Brain microvascular endothelial cell (primary cell): ENCODE measurements around the gene KIAA0753.
"Not testable (repeated sequence)": the region's sequence is repeated elsewhere in the genome, so short reads cannot be mapped to it uniquely, and the experiment has no call there.

Source experiments
- DNase-seq: peaks from one replicate; pipeline ENCODE4 v3.0.0-alpha.2; 2020
- H3K27ac ChIP-seq: fragments of 250-450 bp; sonication (Bioruptor Pico); 2 replicates; pipeline ENCODE4 v1.5.1; 2020; ENCODE audit warnings: mild to moderate bottlenecking, moderate library complexity
- H3K27me3 ChIP-seq: fragments of 250-450 bp; sonication (Bioruptor Pico); replicated peaks from 2 replicates; pipeline ENCODE4 v1.5.1; 2020; ENCODE audit warnings: mild to moderate bottlenecking
- H3K36me3 ChIP-seq: fragments of 250-450 bp; sonication (Bioruptor Pico); replicated peaks from 2 replicates; pipeline ENCODE4 v1.5.1; 2020; ENCODE audit warnings: mild to moderate bottlenecking
- H3K4me3 ChIP-seq: 2 replicates; pipeline ENCODE4 v1.5.1; 2011; ENCODE audit warnings: low read depth, mild to moderate bottlenecking, control low read depth, low read length, moderate library complexity
- in situ Hi-C: cut with HindIII; loops from 2 replicates; pipeline ENCODE4 v1.10.0; 2017; ENCODE audit warnings: low sequenced_read_pairs, low pct_ligation_motif_present
- TF ChIP-seq, protein P1 (sequence below): IDR thresholded peaks from 2 replicates; pipeline ENCODE4 v1.5.1; 2011; ENCODE audit warnings: low read depth, mild to moderate bottlenecking, moderate library complexity, low read length, control low read depth, inconsistent platforms; ENCODE audit errors: missing control alignments

KIAA0753 gene

DNA sequence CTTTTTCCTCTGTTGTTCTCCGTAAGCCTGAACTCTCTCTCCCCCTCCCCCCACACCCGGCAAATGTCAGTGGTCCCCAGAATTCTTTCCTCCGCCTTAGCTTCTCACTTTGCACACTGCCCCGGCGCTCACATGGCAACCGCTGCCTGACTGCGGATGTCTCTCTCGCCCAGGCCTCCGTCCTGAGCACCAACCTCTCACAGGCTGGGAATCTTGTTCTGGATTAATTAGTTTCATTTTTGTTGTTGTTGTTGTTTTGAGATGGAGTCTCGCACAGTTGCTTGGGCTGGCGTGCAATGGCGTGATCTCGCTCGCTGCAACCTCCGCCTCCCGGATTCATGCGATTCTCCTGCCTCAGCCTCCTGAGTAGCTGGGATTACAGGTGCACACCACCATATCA, 27.7 kb upstream of the KIAA0753 start:
- Histone ChIP-seq H3K4me3 (no peak overlapping the region), H3K27me3 (no peaks in the 10 kb centered on the region), H3K36me3 (no peaks in the 10 kb centered on the region), H3K27ac (no peak overlapping the region)
- in situ Hi-C loops = no loop called here
- TF ChIP-seq, protein P1, sequence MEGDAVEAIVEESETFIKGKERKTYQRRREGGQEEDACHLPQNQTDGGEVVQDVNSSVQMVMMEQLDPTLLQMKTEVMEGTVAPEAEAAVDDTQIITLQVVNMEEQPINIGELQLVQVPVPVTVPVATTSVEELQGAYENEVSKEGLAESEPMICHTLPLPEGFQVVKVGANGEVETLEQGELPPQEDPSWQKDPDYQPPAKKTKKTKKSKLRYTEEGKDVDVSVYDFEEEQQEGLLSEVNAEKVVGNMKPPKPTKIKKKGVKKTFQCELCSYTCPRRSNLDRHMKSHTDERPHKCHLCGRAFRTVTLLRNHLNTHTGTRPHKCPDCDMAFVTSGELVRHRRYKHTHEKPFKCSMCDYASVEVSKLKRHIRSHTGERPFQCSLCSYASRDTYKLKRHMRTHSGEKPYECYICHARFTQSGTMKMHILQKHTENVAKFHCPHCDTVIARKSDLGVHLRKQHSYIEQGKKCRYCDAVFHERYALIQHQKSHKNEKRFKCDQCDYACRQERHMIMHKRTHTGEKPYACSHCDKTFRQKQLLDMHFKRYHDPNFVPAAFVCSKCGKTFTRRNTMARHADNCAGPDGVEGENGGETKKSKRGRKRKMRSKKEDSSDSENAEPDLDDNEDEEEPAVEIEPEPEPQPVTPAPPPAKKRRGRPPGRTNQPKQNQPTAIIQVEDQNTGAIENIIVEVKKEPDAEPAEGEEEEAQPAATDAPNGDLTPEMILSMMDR = no peak
- no peak for DNase-seq

GRCh38 chr17:6667516-6667915, 27.0 kb upstream of the KIAA0753 start:
- in situ Hi-C loops = no loop called here
- DNase-seq = no peak
- TF ChIP-seq, protein P1 = no peak

DNA sequence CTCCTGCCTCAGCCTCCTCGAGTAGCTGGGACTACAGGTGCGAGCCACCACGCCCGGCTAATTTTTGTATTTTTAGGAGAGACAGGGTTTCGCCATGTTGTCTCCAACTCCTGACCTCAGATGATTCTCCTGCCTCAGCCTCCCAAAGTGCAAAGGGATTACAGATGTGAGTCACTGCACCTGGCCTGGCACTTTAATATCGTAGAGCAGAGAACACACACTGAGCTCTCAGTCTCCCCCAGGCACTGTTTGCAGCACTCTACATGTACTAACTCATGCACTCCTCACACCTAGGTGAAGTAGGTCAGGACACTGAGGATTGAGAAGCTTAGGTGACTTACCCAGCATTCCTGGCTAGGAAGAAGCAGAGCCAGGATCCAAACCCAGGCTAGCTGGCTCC, 26.0 kb upstream of the KIAA0753 start:
- Histone ChIP-seq H3K4me3 (no peak overlapping the region), H3K27me3 (peaks cover 5% of the 10 kb centered on the region), H3K27ac (no peak overlapping the region), H3K36me3 (no peaks in the 10 kb centered on the region)
- DNase-seq = no peak
- in situ Hi-C loops = no loop called here
- TF ChIP-seq, protein P1 = no peak

More at GRCh38 chr17:6667516-6667915, 27.0 kb upstream of the KIAA0753 start:
- no peak overlapping the region for H3K4me3 ChIP-seq
- H3K27me3 ChIP-seq = no peaks in the 10 kb centered on the region
- no peaks in the 10 kb centered on the region for H3K36me3 ChIP-seq
- H3K27ac ChIP-seq = no peak overlapping the region

GRCh38 chr17:6666077-6666521, 25.6 kb upstream of the KIAA0753 start:
- Histone ChIP-seq H3K36me3 (no peaks in the 10 kb centered on the region), H3K4me3 (no peak overlapping the region), H3K27ac (no peak overlapping the region), H3K27me3 (peaks cover 5% of the 10 kb centered on the region)
- in situ Hi-C loops = no loop called here
- DNase-seq = peak; percentile 68
- TF ChIP-seq, protein P1 = peak; percentile 96

GRCh38 chr17:6663200-6663599, 22.7 kb upstream of the KIAA0753 start:
- H3K36me3 ChIP-seq, H3K4me3 ChIP-seq, in situ Hi-C loops, H3K27me3 ChIP-seq, DNase-seq, H3K27ac ChIP-seq: not testable (repeated sequence)

DNA sequence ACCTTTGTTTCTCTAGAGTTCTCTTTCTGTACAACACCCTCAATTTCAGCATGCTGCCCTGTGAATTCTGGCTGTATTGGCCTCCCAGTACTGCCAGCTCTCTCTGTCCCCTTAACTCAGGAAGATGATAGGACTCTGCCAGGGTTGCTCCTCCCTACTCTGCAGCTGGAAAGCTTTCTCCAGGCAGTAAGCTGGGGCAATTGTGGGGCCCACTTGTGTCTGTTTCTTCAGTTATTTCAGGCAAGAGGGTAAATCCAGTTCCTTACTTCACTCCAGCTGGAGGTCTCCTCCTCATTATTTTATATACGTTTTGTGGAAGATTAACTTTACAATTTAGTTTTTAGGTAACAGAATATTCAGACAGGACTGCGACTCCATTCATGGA, 20.9 kb upstream of the KIAA0753 start:
- no peak overlapping the region for H3K4me3 ChIP-seq
- TF ChIP-seq, protein P1 = no peak
- no peak for DNase-seq
- in situ Hi-C loops = no loop called here
- peaks cover 10% of the 10 kb centered on the region for H3K27me3 ChIP-seq
- no peak overlapping the region for H3K27ac ChIP-seq
- no peaks in the 10 kb centered on the region for H3K36me3 ChIP-seq
